ENCODE data around the gene CLRN1.

DNA sequence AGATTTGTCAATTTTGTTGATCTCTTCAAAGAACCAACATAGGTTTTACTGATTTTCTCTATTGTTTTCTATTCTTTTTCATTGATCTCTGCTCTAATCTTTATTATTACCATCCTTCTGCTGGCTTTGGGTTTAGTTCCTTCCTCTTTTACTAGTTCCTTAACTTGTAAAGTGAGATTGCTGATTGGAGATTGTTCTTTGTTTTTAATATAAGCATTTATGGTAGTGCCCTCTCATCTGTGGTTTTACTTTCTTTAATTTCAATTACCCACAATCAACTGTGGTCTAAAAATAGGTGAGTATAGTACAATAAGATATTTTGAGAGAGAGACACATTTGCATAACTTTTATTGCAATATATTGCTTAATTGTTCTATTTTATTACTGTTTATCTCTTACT, 13.2 kb upstream of the CLRN1 start:
- TF ChIP-seq, protein P1, sequence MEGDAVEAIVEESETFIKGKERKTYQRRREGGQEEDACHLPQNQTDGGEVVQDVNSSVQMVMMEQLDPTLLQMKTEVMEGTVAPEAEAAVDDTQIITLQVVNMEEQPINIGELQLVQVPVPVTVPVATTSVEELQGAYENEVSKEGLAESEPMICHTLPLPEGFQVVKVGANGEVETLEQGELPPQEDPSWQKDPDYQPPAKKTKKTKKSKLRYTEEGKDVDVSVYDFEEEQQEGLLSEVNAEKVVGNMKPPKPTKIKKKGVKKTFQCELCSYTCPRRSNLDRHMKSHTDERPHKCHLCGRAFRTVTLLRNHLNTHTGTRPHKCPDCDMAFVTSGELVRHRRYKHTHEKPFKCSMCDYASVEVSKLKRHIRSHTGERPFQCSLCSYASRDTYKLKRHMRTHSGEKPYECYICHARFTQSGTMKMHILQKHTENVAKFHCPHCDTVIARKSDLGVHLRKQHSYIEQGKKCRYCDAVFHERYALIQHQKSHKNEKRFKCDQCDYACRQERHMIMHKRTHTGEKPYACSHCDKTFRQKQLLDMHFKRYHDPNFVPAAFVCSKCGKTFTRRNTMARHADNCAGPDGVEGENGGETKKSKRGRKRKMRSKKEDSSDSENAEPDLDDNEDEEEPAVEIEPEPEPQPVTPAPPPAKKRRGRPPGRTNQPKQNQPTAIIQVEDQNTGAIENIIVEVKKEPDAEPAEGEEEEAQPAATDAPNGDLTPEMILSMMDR (conservative IDR thresholded peaks at IDR 0.05): no peak
- TF ChIP-seq EZH2 (IDR thresholded peaks at IDR 0.05; ENCODE audit: low read depth): no peak

Data from PC-9 (cell line).